ENCODE measurements around the gene STC2.

Gene STC2

GRCh38 chr5:173333925-173334661, 5.9 kb upstream of the STC2 start:
- peaks cover 58% of the 10 kb centered on the region for H3K27me3 Mint-ChIP-seq
- no peak for DNase-seq
- H3K4me1 Mint-ChIP-seq (ENCODE audit: low read depth) = peaks cover 11% of the 10 kb centered on the region
- H3K9me3 Mint-ChIP-seq = peaks cover 5% of the 10 kb centered on the region
- H3K4me3 Mint-ChIP-seq = no peak overlapping the region
- H3K36me3 Mint-ChIP-seq (ENCODE audit: low read depth) = no peaks in the 10 kb centered on the region
- no peak overlapping the region for H3K27ac Mint-ChIP-seq

- Mint-ChIP-seq H3K9me3 (peaks cover 5% of the 10 kb centered on the region), H3K4me1 (ENCODE audit: low read depth) (peaks cover 26% of the 10 kb centered on the region), H3K4me3 (no peak overlapping the region), H3K36me3 (ENCODE audit: low read depth) (peaks cover 8% of the 10 kb centered on the region), H3K27me3 (peaks cover 71% of the 10 kb centered on the region), H3K27ac (no peak overlapping the region)
- DNase-seq = peak; percentile 85
Observed at GRCh38 chr5:173331956-173332479, 3.8 kb upstream of the STC2 start.

- peaks cover 74% of the 10 kb centered on the region for H3K27me3 Mint-ChIP-seq
- no peak for DNase-seq
- H3K9me3 Mint-ChIP-seq = peaks cover 5% of the 10 kb centered on the region
- H3K4me3 Mint-ChIP-seq = no peak overlapping the region
- peaks cover 32% of the 10 kb centered on the region for H3K4me1 Mint-ChIP-seq (ENCODE audit: low read depth)
- H3K27ac Mint-ChIP-seq = no peak overlapping the region
- peaks cover 14% of the 10 kb centered on the region for H3K36me3 Mint-ChIP-seq (ENCODE audit: low read depth)
Observed at GRCh38 chr5:173331287-173331686, 3.1 kb upstream of the STC2 start.

- Mint-ChIP-seq H3K9me3 (peaks cover 5% of the 10 kb centered on the region), H3K27ac (no peak overlapping the region), H3K4me3 (peak overlapping the region; percentile 65)
Observed at GRCh38 chr5:173330338-173331206, 2.4 kb upstream of the STC2 start.

GRCh38 chr5:173329491-173330337, 1.5 kb upstream of the STC2 start:
- H3K4me3 Mint-ChIP-seq = peak overlapping the region; percentile 82
- peaks cover 75% of the 10 kb centered on the region for H3K27me3 Mint-ChIP-seq
- peak; percentile 48 for DNase-seq
- H3K9me3 Mint-ChIP-seq = peaks cover 5% of the 10 kb centered on the region
- H3K4me1 Mint-ChIP-seq (ENCODE audit: low read depth) = peaks cover 37% of the 10 kb centered on the region
- peaks cover 22% of the 10 kb centered on the region for H3K36me3 Mint-ChIP-seq (ENCODE audit: low read depth)
- H3K27ac Mint-ChIP-seq = peak overlapping the region; percentile 80

More at GRCh38 chr5:173330338-173331206, 2.4 kb upstream of the STC2 start:
- Mint-ChIP-seq H3K36me3 (ENCODE audit: low read depth) (peaks cover 17% of the 10 kb centered on the region), H3K27me3 (peaks cover 74% of the 10 kb centered on the region), H3K4me1 (ENCODE audit: low read depth) (peaks cover 35% of the 10 kb centered on the region)
- DNase-seq = no peak

GRCh38 chr5:173328844-173329490, 753 bp upstream of the STC2 start:
- peaks cover 83% of the 10 kb centered on the region for H3K27me3 Mint-ChIP-seq
- peaks cover 44% of the 10 kb centered on the region for H3K4me1 Mint-ChIP-seq (ENCODE audit: low read depth)
- H3K9me3 Mint-ChIP-seq = peaks cover 5% of the 10 kb centered on the region
- peak; percentile 48 for DNase-seq
- peaks cover 24% of the 10 kb centered on the region for H3K36me3 Mint-ChIP-seq (ENCODE audit: low read depth)
- peak overlapping the region; percentile 82 for H3K4me3 Mint-ChIP-seq
- peak overlapping the region; percentile 80 for H3K27ac Mint-ChIP-seq

GRCh38 chr5:173327084-173327947, 898 bp downstream of the STC2 start:
- peaks cover 88% of the 10 kb centered on the region for H3K27me3 Mint-ChIP-seq
- H3K9me3 Mint-ChIP-seq = peaks cover 5% of the 10 kb centered on the region
- DNase-seq = peak; percentile 38
- no peak overlapping the region for H3K27ac Mint-ChIP-seq
- H3K4me3 Mint-ChIP-seq = peak overlapping the region; percentile 82
- peaks cover 44% of the 10 kb centered on the region for H3K4me1 Mint-ChIP-seq (ENCODE audit: low read depth)
- peaks cover 28% of the 10 kb centered on the region for H3K36me3 Mint-ChIP-seq (ENCODE audit: low read depth)

- Mint-ChIP-seq H3K9me3 (peaks cover 2% of the 10 kb centered on the region), H3K27me3 (peaks cover 80% of the 10 kb centered on the region), H3K4me3 (peak overlapping the region; percentile 82), H3K36me3 (ENCODE audit: low read depth) (peaks cover 29% of the 10 kb centered on the region), H3K4me1 (ENCODE audit: low read depth) (peaks cover 40% of the 10 kb centered on the region), H3K27ac (peak overlapping the region; percentile 44)
- DNase-seq = no peak
Observed at GRCh38 chr5:173326501-173326960, 1.7 kb downstream of the STC2 start.

- H3K4me3 Mint-ChIP-seq = no peak overlapping the region
- peaks cover 32% of the 10 kb centered on the region for H3K36me3 Mint-ChIP-seq (ENCODE audit: low read depth)
- H3K27me3 Mint-ChIP-seq = peaks cover 76% of the 10 kb centered on the region
- peaks cover 38% of the 10 kb centered on the region for H3K4me1 Mint-ChIP-seq (ENCODE audit: low read depth)
- H3K27ac Mint-ChIP-seq = no peak overlapping the region
- no peak for DNase-seq
- no peaks in the 10 kb centered on the region for H3K9me3 Mint-ChIP-seq
Observed at GRCh38 chr5:173325091-173325698, 3.0 kb downstream of the STC2 start.

- Mint-ChIP-seq H3K36me3 (ENCODE audit: low read depth) (peaks cover 35% of the 10 kb centered on the region), H3K4me3 (peak overlapping the region; percentile 13), H3K9me3 (no peaks in the 10 kb centered on the region), H3K27me3 (peaks cover 73% of the 10 kb centered on the region), H3K27ac (no peak overlapping the region), H3K4me1 (ENCODE audit: low read depth) (peaks cover 35% of the 10 kb centered on the region)
- DNase-seq = no peak
Observed at GRCh38 chr5:173324115-173325001, 3.9 kb downstream of the STC2 start.

- peaks cover 36% of the 10 kb centered on the region for H3K36me3 Mint-ChIP-seq (ENCODE audit: low read depth)
- no peak overlapping the region for H3K27ac Mint-ChIP-seq
- H3K4me1 Mint-ChIP-seq (ENCODE audit: low read depth) = peaks cover 29% of the 10 kb centered on the region
- H3K4me3 Mint-ChIP-seq = peak overlapping the region; percentile 13
- no peaks in the 10 kb centered on the region for H3K9me3 Mint-ChIP-seq
- H3K27me3 Mint-ChIP-seq = peaks cover 72% of the 10 kb centered on the region
- no peak for DNase-seq
Observed at GRCh38 chr5:173323799-173324114, 4.5 kb downstream of the STC2 start.

Data from activated T-cell treated with anti-CD3 and anti-CD28 coated beads, Interleukin-2, amount 50 U/mL, for 24 hours (primary cell).